SK-N-SH treated with all-trans-retinoic acid at 6 μM for 48 hours (cell line): ENCODE measurements around the gene LIMCH1.

Experiments used
- ATAC-seq: fragments of 200-7000 bp; cut with Tn5 transposase; 3 replicates; pipeline ENCODE4 v1.9.1; 2020; ENCODE audit warnings: mild to moderate bottlenecking, moderate library complexity
- ARNTL ChIP-seq: fragments of 450-650 bp; formaldehyde crosslinking; IDR thresholded peaks from 2 replicates; pipeline ENCODE4 v1.5.0; 2020; ENCODE audit warnings: low read depth, mild to moderate bottlenecking, moderate library complexity, borderline replicate concordance
- BACH2 ChIP-seq: fragments of 250-450 bp; sonication (Bioruptor Pico); IDR thresholded peaks from 2 replicates; pipeline ENCODE4 v1.9.0; 2021; ENCODE audit warnings: mild to moderate bottlenecking, borderline replicate concordance
- CREB5 ChIP-seq: fragments of 250-450 bp; sonication (Bioruptor Pico); IDR thresholded peaks from 2 replicates; pipeline ENCODE4 v1.5.1; 2020; ENCODE audit warnings: low read depth, mild to moderate bottlenecking, moderate library complexity
- CSDC2 ChIP-seq: fragments of 250-450 bp; sonication (Bioruptor Pico); IDR thresholded peaks from 2 replicates; pipeline ENCODE4 v1.5.0; 2020; ENCODE audit warnings: mild to moderate bottlenecking, moderate library complexity
- ESRRG ChIP-seq: fragments of 250-450 bp; sonication (Bioruptor Pico); IDR thresholded peaks from 2 replicates; pipeline ENCODE4 v1.6.1; 2021; ENCODE audit warnings: mild to moderate bottlenecking
- GLIS3 ChIP-seq: fragments of 250-450 bp; sonication (Bioruptor Pico); IDR thresholded peaks from 2 replicates; pipeline ENCODE4 v1.5.0; 2020; ENCODE audit warnings: mild to moderate bottlenecking, moderate library complexity
- ISL1 ChIP-seq: fragments of 250-450 bp; sonication (Bioruptor Pico); IDR thresholded peaks from 2 replicates; pipeline ENCODE4 v2.1.2; 2022; ENCODE audit warnings: mild to moderate bottlenecking, moderate library complexity
- PATZ1 ChIP-seq: fragments of 250-450 bp; sonication (Bioruptor Pico); IDR thresholded peaks from 2 replicates; pipeline ENCODE4 v1.8.0; 2020; ENCODE audit warnings: mild to moderate bottlenecking, moderate library complexity, borderline replicate concordance
- POU6F1 ChIP-seq: fragments of 250-450 bp; sonication (Bioruptor Pico); IDR thresholded peaks from 2 replicates; pipeline ENCODE4 v1.8.0; 2021; ENCODE audit warnings: low read depth, mild to moderate bottlenecking, moderate library complexity, borderline replicate concordance
- RARB ChIP-seq: fragments of 250-450 bp; sonication (Bioruptor Pico); IDR thresholded peaks from 2 replicates; pipeline ENCODE4 v1.8.0; 2021; ENCODE audit warnings: mild to moderate bottlenecking, moderate library complexity
- SNAI2 ChIP-seq: fragments of 250-450 bp; sonication (Bioruptor Pico); IDR thresholded peaks from 2 replicates; pipeline ENCODE4 v1.5.0; 2020; ENCODE audit warnings: mild to moderate bottlenecking, moderate library complexity
- TCF4 ChIP-seq: fragments of 250-450 bp; sonication (Bioruptor Pico); IDR thresholded peaks from 2 replicates; pipeline ENCODE4 v1.8.0; 2021; ENCODE audit warnings: mild to moderate bottlenecking, moderate library complexity, borderline replicate concordance
- TOX ChIP-seq: fragments of 250-450 bp; sonication (Bioruptor Pico); IDR thresholded peaks from 2 replicates; pipeline ENCODE4 v1.8.0; 2021; ENCODE audit warnings: mild to moderate bottlenecking, moderate library complexity, borderline replicate concordance
- TSHZ2 ChIP-seq: fragments of 250-450 bp; sonication (Bioruptor Pico); IDR thresholded peaks from 2 replicates; pipeline ENCODE4 v1.5.0; 2020; ENCODE audit warnings: mild to moderate bottlenecking, moderate library complexity
- ZFP30 ChIP-seq: fragments of 450-650 bp; formaldehyde crosslinking; IDR thresholded peaks from 2 replicates; pipeline ENCODE4 v1.5.0; 2022; ENCODE audit warnings: mild to moderate bottlenecking, moderate library complexity
- ZNF565 ChIP-seq: fragments of 450-650 bp; formaldehyde crosslinking; conservative IDR thresholded peaks from 2 replicates; pipeline ENCODE4 v1.5.0; 2020; ENCODE audit warnings: low read depth, mild to moderate bottlenecking, moderate library complexity
- ZNF70 ChIP-seq: fragments of 450-650 bp; formaldehyde crosslinking; IDR thresholded peaks from 2 replicates; pipeline ENCODE4 v1.5.0; 2020; ENCODE audit warnings: mild to moderate bottlenecking, moderate library complexity
- ZNF8 ChIP-seq: fragments of 450-650 bp; formaldehyde crosslinking; IDR thresholded peaks from 2 replicates; pipeline ENCODE4 v1.5.0; 2020; ENCODE audit warnings: mild to moderate bottlenecking, moderate library complexity

The LIMCH1 gene

GRCh38 chr4:41668024-41668423, 130.1 kb downstream of the LIMCH1 start (continued):
- TF ChIP-seq TSHZ2 (CRISPR knock-in tag) (no peak), ZFP30 (no peak), ISL1 (no peak), ZNF565 (CRISPR knock-in tag) (no peak), TCF4 (CRISPR knock-in tag) (no peak)

GRCh38 chr4:41670530-41670929, 132.6 kb downstream of the LIMCH1 start:
- no peak for ATAC-seq
- no peak for TF ChIP-seq PATZ1 (CRISPR knock-in tag)
- no peak for TF ChIP-seq ZNF8 (CRISPR knock-in tag)
- no peak for TF ChIP-seq RARB (CRISPR knock-in tag)
- TF ChIP-seq TSHZ2 (CRISPR knock-in tag) = no peak
- no peak for TF ChIP-seq TCF4 (CRISPR knock-in tag)
- no peak for TF ChIP-seq ZNF70
- TF ChIP-seq SNAI2 = no peak
- no peak for TF ChIP-seq BACH2
- no peak for TF ChIP-seq TOX
- no peak for TF ChIP-seq CREB5 (CRISPR knock-in tag)
- no peak for TF ChIP-seq CSDC2 (CRISPR knock-in tag)
- TF ChIP-seq ZNF565 (CRISPR knock-in tag) = no peak
- no peak for TF ChIP-seq POU6F1 (CRISPR knock-in tag)
- no peak for TF ChIP-seq GLIS3 (CRISPR knock-in tag)
- TF ChIP-seq ISL1 = no peak
- no peak for TF ChIP-seq ZFP30

GRCh38 chr4:41670982-41671381, 133.0 kb downstream of the LIMCH1 start:
- no peak for ATAC-seq
- TF ChIP-seq GLIS3 (CRISPR knock-in tag) = no peak
- TF ChIP-seq PATZ1 (CRISPR knock-in tag) = no peak
- no peak for TF ChIP-seq ESRRG (CRISPR knock-in tag)
- TF ChIP-seq ZFP30 = no peak
- TF ChIP-seq BACH2 = no peak
- TF ChIP-seq ZNF70 = no peak
- no peak for TF ChIP-seq ARNTL (CRISPR knock-in tag)
- no peak for TF ChIP-seq ZNF8 (CRISPR knock-in tag)
- no peak for TF ChIP-seq CREB5 (CRISPR knock-in tag)
- no peak for TF ChIP-seq POU6F1 (CRISPR knock-in tag)
